GM12878 (cell line): ENCODE results near the gene MAST4. TPM values are rescaled to one million over a fixed set of nuclear protein-coding genes. Genes with fewer than 3 reads are reported as not detected.

Source experiments
- ATAC-seq: fragments of 200-7000 bp; cut with Tn5 transposase; 3 replicates; pipeline ENCODE4 v1.9.1; 2020; ENCODE audit warnings: mild to moderate bottlenecking, moderate library complexity
- BruUV-seq: library from RNA; stranded (reverse); fragments of 400-500 nt; replicated peaks from 2 replicates; lab custom pipeline; 2021; lab: Mats Ljungman, UMichigan
- CTCF ChIA-PET: fragments of 300-600 bp; sonication (Branson Sonifier 250); formaldehyde crosslinking; extraction: SDS; loops from one replicate; lab custom pipeline; 2021; ENCODE audit warnings: inconsistent platforms; lab: Yijun Ruan, JAX
- POLR2A ChIA-PET: fragments of 350-600 bp; formaldehyde crosslinking; extraction: SDS; loops from one replicate; lab custom pipeline; 2021; ENCODE audit warnings: inconsistent platforms; lab: Charles Lee
- RAD21 ChIA-PET: fragments of 300-600 bp; sonication (Branson Sonifier 250); formaldehyde crosslinking; loops from one replicate; lab custom pipeline; 2023; ENCODE audit warnings: antibody characterized with exemption; ENCODE audit not compliant: unreplicated experiment; lab: Charles Lee
- SMC1A ChIA-PET: fragments of 300-600 bp; sonication (Branson Sonifier 250); formaldehyde crosslinking; loops from one replicate; lab custom pipeline; 2023; ENCODE audit not compliant: unreplicated experiment, uncharacterized antibody; lab: Charles Lee
- DNase-seq: peaks from one replicate; pipeline ENCODE4 v3.0.0-alpha.2; 2011; ENCODE audit warnings: low read depth, low spot score
- FAIRE-seq: peaks from 3 replicates; lab custom pipeline; 2011; peaks lifted over from hg19 to GRCh38; lab: Jason Lieb, UNC
- H2AFZ ChIP-seq: 2 replicates; pipeline ENCODE4 v1.6.0; 2011; ENCODE audit warnings: low read depth, low read length, control low read depth; ENCODE audit not compliant: control insufficient read depth
- H3K27ac ChIP-seq: 2 replicates; pipeline ENCODE4 v1.5.1; 2011; ENCODE audit warnings: control low read depth; ENCODE audit not compliant: control insufficient read depth, insufficient read depth
- H3K27me3 ChIP-seq, 2 experiments: replicated peaks in 1 of 2; 2 replicates each; pipeline versions ENCODE4 v1.6.0 to v1.6.1; 2011; ENCODE audit warnings: low read length in 1 of 2; ENCODE audit not compliant: control insufficient read depth in 2 of 2, insufficient read depth in 2 of 2
- H3K36me3 ChIP-seq, 2 experiments: 2 replicates each; pipeline ENCODE4 v1.5.1; 2011; ENCODE audit warnings: low read length in 1 of 2; ENCODE audit not compliant: control insufficient read depth in 2 of 2, insufficient read depth in 2 of 2
- H3K4me1 ChIP-seq: 2 replicates; pipeline ENCODE4 v1.6.1; 2011; ENCODE audit warnings: mild to moderate bottlenecking, low read length, moderate library complexity, mixed read lengths; ENCODE audit not compliant: control insufficient read depth, insufficient read depth
- H3K4me2 ChIP-seq: 2 replicates; pipeline ENCODE4 v1.6.0; 2011; ENCODE audit warnings: control low read depth; ENCODE audit not compliant: control insufficient read depth, insufficient read depth
- H3K4me3 ChIP-seq: fragments of 200-600 bp; sonication (generic); 2 replicates; pipeline ENCODE4 v1.5.1; 2016
- H3K79me2 ChIP-seq: 2 replicates; pipeline ENCODE4 v1.6.0; 2011; ENCODE audit warnings: low read length; ENCODE audit not compliant: control insufficient read depth, insufficient read depth
- H3K9ac ChIP-seq: 2 replicates; pipeline ENCODE4 v1.8.0; 2011; ENCODE audit warnings: low read length, control low read depth, mixed read lengths; ENCODE audit not compliant: control insufficient read depth, insufficient read depth
- H3K9me3 ChIP-seq: replicated peaks from 3 replicates; pipeline ENCODE4 v1.5.1; 2011; ENCODE audit warnings: mild to moderate bottlenecking, low read length; ENCODE audit not compliant: control insufficient read depth, insufficient read depth
- H4K20me1 ChIP-seq: 2 replicates; pipeline ENCODE4 v1.6.0; 2011; ENCODE audit not compliant: control insufficient read depth, insufficient read depth
- ATF2 ChIP-seq: IDR thresholded peaks from 2 replicates; pipeline ENCODE4 v1.6.1; 2012; ENCODE audit warnings: low read length, inconsistent platforms
- CEBPZ ChIP-seq: fragments of 150-350 bp; IDR thresholded peaks from 2 replicates; pipeline ENCODE4 v1.6.1; 2016; ENCODE audit warnings: low read depth, low read length
- E2F8 ChIP-seq: fragments of 450-650 bp; IDR thresholded peaks from 2 replicates; pipeline ENCODE4 v1.6.1; 2018; ENCODE audit warnings: mild to moderate bottlenecking, low read depth, moderate library complexity; ENCODE audit not compliant: partially characterized antibody
- E4F1 ChIP-seq: fragments of 450-650 bp; IDR thresholded peaks from 2 replicates; pipeline ENCODE4 v1.6.1; 2018; ENCODE audit warnings: borderline replicate concordance, mild to moderate bottlenecking; ENCODE audit not compliant: partially characterized antibody
- IRF5 ChIP-seq: fragments of 450-650 bp; IDR thresholded peaks from 2 replicates; pipeline ENCODE4 v1.6.1; 2017; ENCODE audit warnings: borderline replicate concordance
- MEF2A ChIP-seq: IDR thresholded peaks from 2 replicates; pipeline ENCODE4 v1.6.1; 2011; ENCODE audit warnings: low read depth, mild to moderate bottlenecking, low read length, moderate library complexity; ENCODE audit not compliant: insufficient read depth
- NFYB ChIP-seq: IDR thresholded peaks from 2 replicates; pipeline ENCODE4 v1.6.1; 2011; ENCODE audit warnings: low read depth, mild to moderate bottlenecking, low read length, improper control_type of control experiment, moderate library complexity; ENCODE audit not compliant: insufficient read depth
- STAT1 ChIP-seq: fragments of 450-650 bp; conservative IDR thresholded peaks from 2 replicates; pipeline ENCODE4 v1.6.1; 2014; ENCODE audit warnings: antibody characterized with exemption, mild to moderate bottlenecking
- WRNIP1 ChIP-seq: IDR thresholded peaks from 2 replicates; pipeline ENCODE4 v1.6.1; 2011; ENCODE audit warnings: low read depth, low read length, improper control_type of control experiment, borderline replicate concordance
- YBX1 ChIP-seq: fragments of 450-650 bp; IDR thresholded peaks from 2 replicates; pipeline ENCODE4 v1.6.1; 2016; ENCODE audit warnings: antibody characterized with exemption
- ZNF207 ChIP-seq: fragments of 450-650 bp; IDR thresholded peaks from 2 replicates; pipeline ENCODE4 v1.6.1; 2014; ENCODE audit warnings: antibody characterized with exemption, mild to moderate bottlenecking, borderline replicate concordance
- ZNF274 ChIP-seq: IDR thresholded peaks from one replicate; pipeline ENCODE4 v1.8.0; 2011; ENCODE audit not compliant: insufficient read length, insufficient read depth
- ZNF384 ChIP-seq: IDR thresholded peaks from 2 replicates; pipeline ENCODE4 v1.6.1; 2012; ENCODE audit warnings: low read depth, mild to moderate bottlenecking, low read length, improper control_type of control experiment, borderline replicate concordance
- WGBS: methylation state at CpG from one replicate; pipeline ENCODE4 v1.1.6; 2016; ENCODE audit warnings: low lambda C conversion rate; ENCODE audit not compliant: insufficient replicate concordance, insufficient coverage; ENCODE audit errors: missing lambda C conversion rate; 5-methylcytosine and 5-hydroxymethylcytosine counted together
- in situ Hi-C: fragments of 300-500 bp; cut with MboI; formaldehyde crosslinking; loops from 9 replicates; pipeline ENCODE4 v1.14.3; 2018; ENCODE audit warnings: mixed read lengths
- intact Hi-C: fragments of 100-400 bp; cut with micrococcal nuclease; formaldehyde crosslinking; loops from one replicate; pipeline ENCODE4 v1.14.2; 2022; ENCODE audit not compliant: unreplicated experiment
- polyA plus RNA-seq, 11 experiments: library from polyadenylated mRNA; depleted of rRNA in 4 of 11; unstranded in 6 of 11; stranded (reverse) in 5 of 11; fragments of >200 nt; fragmentation: Nextera tagmentation in 4 of 11; fragmentation: Illumina TruSeq in 1 of 11; extraction: Ambion mirVana in 4 of 11; extraction: Trizol in 1 of 11; gene quantifications; 1 replicate in 1 of 11; 2 replicates in 10 of 11; pipeline versions ENCODE4 v1.2.1 to v1.2.3, GENCODE V29; 2011 to 2016; ENCODE audit warnings: inconsistent platforms in 2 of 11, missing spikeins in 2 of 11, low read depth in 1 of 11
- total RNA-seq, 4 experiments: library from RNA; depleted of rRNA in 3 of 4; stranded (reverse); fragments of >200 nt in 3 of 4; fragmentation: Illumina TruSeq in 1 of 4; extraction: Trizol in 1 of 4; gene quantifications; 2 replicates each; pipeline versions ENCODE4 v1.2.1 to v1.2.3, GENCODE V29; 2013 to 2021

The MAST4 gene
- total and polyA plus RNA-seq, 10 of the 15 experiments (the other 5 are each of a cell fraction or from before 2014, with no cell fraction given), result 0.02 to 1.6 (median 0.29) TPM; not detected in 1

- no peaks in the 10 kb centered on the region for H3K9me3 ChIP-seq
- in situ Hi-C loops (no loop called here), intact Hi-C loops (no loop called here)
- RAD21 ChIA-PET, result no interaction called here
- FAIRE-seq, result no peak
- no peak overlapping the region for H2AFZ ChIP-seq
- no peaks in the 10 kb centered on the region for H3K27me3 ChIP-seq
- no peak overlapping the region for H3K27ac ChIP-seq
- H3K9ac ChIP-seq, result no peak overlapping the region
- no peak overlapping the region for H3K4me3 ChIP-seq
- CTCF ChIA-PET, result no interaction called here
- ATAC-seq, result no peak
- H4K20me1 ChIP-seq, result no peaks in the 10 kb centered on the region
- H3K36me3 ChIP-seq, result no peaks in the 10 kb centered on the region
- no peak overlapping the region for H3K4me2 ChIP-seq
- no peaks in the 10 kb centered on the region for H3K4me1 ChIP-seq
- SMC1A ChIA-PET, result no interaction called here
- BruUV-seq, result no TSS peak
- no peak for DNase-seq
- POLR2A ChIA-PET, result no interaction called here
- 63% methylated on average over 3 of the region's 3 CpGs for WGBS
- H3K79me2 ChIP-seq, result no peaks in the 10 kb centered on the region
- TF ChIP-seq ZNF274 (no peak), NFYB (no peak), E2F8 (no peak), CEBPZ (no peak), E4F1 (no peak), STAT1 (no peak), ZNF384 (no peak), MEF2A (no peak), IRF5 (no peak), YBX1 (no peak), ZNF207 (no peak), WRNIP1 (no peak), ATF2 (no peak)
Observed at GRCh38 chr5:66903709-66904108, 307.5 kb downstream of the MAST4 start.
